NCI-H146 (cell line): ENCODE data around the gene POLR2H.

Experiments used
- DNase-seq: peaks from one replicate; lab custom pipeline; 2025; lab: John Stamatoyannopoulos, UW

The POLR2H gene

DNA sequence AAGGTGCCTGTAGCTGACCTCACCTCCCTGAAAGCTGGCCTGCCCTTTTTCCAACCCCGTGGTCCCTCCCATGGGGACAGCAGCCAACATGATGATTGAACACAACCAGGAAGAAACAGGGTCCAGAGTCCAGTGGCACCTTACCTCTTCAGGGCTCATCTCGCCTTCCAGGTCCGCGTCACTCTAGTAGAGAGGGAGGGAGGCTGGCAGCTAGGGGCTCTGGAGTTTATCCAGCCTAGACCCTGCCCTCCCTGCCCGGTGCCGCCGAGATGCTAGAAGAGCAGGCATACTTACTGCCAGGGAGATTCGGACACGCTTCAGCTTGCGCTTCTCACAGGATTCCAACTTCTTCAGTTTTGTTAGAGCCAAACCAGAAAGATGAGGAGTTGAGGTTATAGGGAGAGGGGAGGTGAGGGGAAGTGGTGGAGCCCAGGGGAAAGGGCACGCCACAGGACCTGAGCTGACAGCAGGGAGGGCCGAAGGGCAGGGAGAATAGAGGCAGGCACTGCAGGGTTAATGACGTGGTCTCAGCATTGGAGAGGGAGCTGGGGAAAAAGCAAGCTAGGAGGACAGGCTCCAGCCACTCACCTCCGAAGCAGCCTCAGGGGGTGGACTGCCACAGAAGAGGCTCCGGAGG lies 9.2 kb upstream of the POLR2H start:
- no peak for DNase-seq

DNA sequence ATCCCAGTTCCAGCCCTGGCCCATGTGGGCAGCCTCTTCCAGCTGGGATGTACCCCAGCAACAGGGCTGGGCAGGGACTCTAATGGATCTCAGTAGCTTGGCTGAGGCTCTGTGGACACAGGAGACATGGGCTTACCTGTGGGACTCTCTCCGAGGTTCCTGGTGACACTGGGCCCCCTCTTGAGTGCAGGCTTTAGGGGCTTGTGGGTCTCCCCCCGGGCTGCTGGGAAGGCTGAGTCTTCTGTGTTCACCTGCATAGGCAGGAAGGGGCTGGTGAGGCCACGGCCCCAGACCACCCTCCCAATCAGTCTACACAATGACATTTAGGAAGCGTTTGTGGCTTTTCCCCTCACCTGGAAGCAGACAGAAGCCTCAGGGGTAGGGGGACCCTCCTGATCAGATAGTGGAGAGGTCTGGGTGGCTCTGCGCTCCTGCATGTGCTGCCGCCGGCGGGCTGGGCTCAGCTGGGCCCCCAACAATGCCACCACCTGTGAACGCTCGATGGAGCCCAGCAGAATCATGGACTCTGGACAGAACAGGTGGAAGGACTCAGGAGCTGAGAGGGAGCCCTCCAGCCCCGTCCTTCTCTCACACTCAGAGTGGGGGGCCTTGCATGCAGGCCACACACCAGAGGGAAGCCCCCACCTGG lies 8.5 kb upstream of the POLR2H start:
- DNase-seq, result no peak

DNA sequence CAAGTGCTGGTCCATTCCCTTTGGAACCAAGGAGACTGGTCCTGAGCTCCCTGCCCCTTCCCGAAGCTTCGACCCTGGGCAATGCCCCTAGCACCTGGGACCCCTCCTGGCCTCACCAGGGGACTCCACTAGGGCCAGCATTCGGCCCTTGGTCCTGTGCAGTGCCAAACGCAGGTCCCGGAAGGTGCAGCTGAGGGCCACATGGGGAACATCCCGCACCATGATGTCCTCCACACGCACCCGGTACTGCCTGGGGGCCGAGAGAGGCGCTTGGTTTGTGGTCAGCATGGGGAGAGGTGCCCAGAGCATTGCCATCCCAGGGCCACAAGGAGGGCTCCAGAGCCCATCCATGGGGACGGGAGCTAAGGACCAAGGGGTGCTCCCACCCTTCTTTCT lies 8.0 kb upstream of the POLR2H start:
- DNase-seq, result no peak

DNA sequence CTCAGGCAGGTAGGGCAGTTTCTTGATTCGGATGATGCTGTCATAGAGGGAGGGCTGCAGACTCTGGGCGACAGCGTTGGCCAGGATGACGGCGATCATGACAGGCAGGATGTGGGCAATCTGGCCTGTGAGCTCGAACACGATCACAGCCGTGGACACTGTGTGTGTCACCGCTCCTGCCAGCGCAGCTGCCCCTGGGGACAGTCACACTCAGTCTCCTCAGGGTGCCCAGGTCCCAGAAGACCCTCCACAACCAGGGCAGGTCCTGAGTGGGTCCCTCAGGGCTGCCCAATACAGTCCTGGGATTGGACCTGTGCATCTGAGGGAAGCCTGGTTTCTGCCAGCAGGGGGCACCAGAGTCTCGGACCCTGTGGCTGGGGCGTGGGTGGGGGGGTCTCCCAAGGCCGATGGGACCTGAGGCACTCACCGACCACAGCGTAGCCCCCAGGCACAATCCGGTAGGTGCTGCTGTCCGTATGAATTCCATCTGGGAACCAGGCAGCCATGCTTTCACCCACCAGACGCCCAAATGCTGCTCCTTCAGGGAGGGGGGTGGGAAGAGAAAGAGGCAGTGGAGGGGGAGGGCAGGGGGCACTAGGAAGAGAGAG lies 7.3 kb upstream of the POLR2H start:
- peak; percentile 35 for DNase-seq

DNA sequence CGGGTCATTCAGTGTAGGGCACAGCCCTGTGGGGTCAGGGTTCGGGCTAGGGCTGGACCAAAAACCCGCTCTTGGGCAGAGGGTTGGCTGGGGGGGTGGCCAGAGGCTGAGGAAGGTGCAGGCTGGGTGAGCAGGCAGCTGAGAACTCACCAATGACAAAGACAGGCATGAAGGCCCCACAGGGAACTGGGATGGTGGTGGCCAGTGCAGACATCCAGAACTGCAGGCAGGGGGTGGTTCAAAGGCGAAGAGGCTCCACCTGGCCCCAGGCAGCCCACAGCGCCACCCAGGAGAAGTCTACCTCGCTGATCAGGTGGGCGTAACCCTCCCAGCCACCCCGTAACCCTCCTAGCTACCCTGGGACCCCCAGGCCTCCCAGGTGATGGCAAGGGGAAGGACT lies 6.8 kb upstream of the POLR2H start:
- no peak for DNase-seq

DNA sequence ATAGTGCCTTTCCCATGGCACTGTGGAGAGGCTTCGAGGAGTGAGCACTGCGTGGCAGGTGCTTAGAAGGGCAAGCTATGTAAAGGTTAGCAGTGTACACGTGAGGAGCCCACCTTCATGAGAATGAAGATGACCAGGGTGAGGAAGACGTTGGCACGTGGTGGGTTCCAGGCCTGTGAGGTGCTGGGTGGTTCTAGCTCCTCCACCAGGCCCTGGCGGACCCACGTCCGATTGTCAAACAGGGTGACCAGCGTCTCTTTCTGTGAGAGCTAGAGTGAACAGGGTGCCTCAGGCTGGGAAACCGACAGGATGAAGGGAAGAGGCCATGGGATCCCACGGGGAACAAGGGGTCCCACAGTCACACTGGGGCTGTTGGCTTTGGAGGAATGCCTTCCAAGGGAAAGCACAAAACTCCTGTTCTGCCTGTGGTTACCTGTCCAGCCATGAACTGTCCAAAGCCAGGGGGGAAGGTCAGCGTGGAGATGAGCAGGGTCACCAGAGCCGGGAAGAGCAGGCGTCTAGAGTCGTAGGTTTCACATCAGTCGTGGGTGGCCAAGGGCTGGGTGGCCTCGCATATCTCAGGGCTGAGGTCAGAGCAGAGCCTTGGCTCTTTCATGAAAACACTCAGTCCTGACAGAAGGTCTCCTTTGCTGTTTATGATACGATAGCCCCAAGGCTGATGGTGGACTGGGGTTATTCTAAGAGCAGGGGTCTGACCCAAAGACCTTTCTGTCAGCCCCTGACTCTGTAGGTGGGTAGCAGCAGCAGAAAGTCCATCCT lies 6.1 kb upstream of the POLR2H start:
- DNase-seq, result no peak

DNA sequence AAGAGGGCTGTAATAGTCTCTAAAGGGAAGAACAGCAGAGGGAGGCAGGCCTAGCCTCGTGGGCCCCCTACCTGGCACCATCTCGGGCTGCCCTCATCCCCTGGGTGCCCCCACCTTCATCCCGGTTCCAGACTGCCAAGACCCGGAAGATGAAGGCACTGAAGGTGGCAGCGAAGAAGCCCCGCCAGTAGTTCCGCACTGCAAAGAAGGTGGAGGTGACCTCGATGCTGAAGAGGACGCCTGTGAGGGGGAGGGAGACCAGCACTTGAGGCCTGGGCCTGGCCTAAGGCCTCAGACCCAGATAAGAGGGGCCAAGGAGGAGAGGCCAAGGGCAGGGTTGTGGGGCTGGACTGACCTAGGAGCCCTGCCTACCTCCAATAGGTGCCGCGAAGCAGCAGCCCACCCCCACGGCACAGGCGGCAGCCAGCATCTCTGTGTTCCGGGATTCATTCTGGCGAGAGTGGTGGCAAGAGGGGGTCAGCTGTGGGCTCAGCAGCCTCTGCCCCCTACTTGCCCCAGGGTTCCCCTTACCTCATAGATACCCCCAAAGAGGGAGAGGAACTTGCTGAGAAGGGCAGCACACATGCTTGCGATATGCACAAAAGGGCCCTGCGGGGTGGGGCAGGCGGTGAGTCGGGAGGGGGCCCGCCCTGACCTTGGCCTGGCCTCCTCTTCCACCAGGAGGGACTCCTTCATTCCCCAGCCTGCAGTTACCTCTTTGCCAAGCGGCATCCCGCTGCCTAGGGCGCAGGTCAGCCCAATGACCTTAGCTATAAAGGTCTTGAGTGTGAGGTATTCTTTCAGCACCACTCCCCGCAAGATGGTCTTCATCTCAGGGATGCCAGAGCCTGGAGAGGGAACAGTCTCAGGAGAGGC lies 4.0 kb upstream of the POLR2H start:
- DNase-seq, result no peak

DNA sequence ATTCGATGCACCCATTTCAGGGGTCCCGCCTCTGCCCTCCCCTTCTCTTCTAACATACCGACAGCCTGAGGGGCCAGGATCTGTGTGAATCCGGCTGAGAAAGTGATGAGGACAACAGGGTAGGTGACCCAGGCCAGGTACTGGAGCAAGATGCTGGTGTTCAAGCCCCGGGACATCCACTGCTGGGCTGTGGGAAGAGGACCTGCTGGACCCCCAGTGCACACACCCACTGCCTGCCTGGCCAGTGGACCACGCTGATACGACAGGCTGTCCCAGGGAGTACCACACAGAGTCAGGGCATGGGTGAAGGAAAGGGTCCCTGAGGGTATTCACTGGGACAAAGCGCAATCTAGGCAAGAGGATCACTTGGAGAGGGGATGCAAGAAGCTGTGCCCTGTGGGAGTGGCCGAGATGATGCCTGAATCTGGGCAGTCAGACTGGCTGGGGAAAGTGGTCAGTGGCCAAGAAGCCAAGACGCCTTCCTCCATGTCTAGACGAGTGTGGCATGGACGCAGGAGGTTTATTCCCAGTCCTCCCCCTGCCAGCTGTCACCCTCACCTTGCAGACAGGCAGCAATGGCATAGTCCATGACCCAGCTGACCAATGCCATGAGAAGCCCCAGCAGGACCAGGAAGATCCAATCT lies 3.3 kb upstream of the POLR2H start:
- DNase-seq, result no peak

DNA sequence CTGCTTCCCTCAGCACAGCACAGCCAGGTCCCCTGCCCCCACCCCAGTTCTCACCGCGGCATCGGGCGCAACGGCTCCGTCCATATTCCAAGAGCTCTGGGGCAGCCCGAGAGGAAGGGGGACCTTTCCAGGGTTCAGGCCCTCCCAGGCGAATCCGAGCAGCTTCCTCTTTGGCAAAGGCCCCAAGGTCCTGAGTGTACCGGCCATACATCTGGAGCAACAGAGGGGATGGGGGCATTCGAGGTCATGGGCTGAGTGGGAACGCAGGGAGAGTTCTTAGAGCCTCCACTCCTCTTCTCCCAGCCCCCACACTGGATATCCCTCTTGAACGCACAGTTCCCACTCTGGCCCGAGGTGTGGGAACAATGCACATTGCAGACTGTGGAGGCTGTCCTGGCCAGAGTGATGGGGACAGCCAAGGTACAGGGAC lies 2.6 kb upstream of the POLR2H start:
- no peak for DNase-seq

DNA sequence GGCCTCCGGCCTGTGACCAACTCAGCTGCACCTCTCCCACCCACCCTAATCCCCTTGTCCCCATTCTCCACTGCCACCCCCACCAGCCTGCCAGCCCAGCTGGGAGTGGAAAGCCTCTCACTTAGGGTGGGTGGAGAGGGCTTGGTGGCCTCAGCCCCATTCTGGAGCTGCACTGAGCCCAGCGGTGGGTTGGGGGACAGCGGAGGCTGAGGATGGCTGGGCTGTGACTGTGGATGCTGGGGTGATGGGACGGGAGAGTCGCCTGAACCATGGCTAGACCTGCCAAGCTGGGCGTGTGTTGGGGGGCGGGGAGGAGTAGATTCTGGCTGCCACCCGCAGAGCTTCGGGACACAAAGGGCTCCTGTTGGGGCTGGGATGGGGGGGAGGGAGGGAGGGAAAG lies 1.9 kb upstream of the POLR2H start:
- no peak for DNase-seq

DNA sequence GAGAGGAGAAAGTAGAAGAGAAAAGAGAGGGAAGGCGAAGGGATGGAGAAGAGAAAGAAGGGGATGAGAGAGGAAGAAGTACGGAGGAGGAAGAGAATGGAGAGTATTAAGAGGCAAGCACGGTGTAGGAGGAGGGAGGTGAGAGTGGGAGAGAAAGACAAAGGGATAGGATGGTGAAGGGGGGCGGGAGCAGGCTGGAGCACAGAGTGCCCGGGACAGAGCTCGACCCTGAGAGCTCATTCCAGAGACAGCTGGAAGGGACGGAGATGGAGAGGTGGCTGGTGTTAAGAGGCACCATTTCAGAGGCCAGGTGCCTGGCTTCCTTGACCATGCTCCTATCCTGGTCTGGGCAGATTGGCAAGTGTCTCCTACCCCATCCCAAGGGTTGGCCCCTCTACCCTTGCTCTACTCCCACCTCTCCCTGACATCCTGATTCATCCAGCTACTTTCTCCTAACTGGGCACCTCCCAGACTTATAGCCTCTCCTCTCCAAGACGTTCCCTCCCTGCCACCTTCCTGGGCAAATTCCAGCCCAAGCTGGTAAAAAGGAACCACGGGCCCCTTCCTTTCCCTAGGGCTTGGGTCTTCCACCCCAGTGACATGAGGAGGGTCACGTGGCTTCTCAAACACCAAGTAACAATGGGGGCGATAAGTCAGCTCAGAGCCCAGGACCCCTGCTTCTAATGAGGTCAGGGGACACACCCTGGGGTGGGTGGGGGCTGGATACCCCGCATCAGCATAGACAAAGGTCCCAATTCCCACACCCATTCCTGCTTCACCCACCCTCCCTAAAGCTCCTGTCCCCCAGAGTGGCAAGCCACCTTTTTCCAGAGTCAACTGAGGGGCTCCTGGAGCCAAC lies 1.2 kb upstream of the POLR2H start:
- no peak for DNase-seq

DNA sequence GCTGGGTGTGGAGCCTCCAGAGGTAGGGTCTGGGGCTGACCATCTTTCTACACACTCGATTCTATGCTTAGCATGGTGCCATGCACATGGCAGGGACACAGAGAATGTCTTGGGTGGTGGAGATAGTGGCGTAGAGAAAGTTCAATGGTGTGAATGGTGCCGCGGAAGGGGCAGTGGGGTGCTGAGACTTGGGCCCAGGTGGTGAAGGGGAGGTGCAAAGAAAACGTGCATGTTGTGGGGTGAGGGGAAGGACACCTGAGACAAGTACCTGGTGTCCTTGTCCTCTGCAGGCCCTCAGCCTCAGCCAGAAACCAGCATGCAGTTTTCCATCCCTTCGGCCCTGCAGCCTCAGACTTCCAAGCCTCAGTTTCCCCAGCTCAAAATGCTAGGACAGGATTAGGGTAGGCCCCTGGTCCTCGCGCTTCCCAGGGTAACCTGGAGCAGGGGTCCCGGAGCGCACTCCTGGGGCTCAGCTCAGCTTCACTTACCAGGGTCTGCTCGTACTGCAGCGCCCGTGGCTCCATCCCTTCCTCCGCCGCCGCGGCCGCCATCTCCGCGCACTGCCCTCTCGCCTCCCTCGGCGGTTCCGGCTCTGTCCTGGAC lies 480 bp upstream of the POLR2H start:
- DNase-seq, result peak; percentile 43

DNA sequence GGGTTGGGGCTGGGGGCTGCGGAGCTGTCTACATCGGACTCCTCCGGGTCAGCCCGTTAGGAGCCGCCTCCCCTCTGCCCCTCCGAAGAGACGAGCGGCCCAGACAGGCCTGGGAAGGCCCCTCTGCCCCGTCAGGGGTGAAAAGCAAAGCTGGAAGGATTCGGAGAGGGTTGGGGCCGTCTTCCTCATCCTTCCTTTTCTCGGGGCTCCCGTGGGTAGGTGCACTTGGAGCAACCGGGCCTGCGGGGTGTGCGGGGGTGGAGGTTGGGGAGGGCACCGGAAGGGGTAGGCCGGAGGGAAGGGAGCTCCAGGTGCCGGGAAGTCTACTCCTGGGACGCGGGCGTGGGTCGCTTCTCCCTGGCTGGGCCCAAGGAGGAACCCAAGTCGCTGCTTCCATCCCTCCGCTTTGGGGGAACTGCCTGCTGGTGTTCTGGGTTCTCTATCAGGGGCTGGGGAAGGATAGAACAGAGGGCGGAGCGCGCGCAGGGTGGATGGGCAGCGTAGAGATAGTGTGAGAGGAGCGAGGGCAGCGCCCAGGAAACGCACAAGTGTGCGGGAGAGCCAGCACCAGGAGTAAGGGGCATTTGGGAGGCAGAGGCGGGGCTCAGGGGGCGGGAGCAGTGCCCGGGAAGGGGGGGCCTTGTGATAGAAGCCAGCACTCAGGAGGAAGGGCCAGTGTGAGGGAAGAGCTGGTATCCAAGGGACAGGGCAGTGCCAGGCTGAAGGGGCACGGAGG lies 590 bp downstream of the POLR2H start:
- DNase-seq, result peak; percentile 92

DNA sequence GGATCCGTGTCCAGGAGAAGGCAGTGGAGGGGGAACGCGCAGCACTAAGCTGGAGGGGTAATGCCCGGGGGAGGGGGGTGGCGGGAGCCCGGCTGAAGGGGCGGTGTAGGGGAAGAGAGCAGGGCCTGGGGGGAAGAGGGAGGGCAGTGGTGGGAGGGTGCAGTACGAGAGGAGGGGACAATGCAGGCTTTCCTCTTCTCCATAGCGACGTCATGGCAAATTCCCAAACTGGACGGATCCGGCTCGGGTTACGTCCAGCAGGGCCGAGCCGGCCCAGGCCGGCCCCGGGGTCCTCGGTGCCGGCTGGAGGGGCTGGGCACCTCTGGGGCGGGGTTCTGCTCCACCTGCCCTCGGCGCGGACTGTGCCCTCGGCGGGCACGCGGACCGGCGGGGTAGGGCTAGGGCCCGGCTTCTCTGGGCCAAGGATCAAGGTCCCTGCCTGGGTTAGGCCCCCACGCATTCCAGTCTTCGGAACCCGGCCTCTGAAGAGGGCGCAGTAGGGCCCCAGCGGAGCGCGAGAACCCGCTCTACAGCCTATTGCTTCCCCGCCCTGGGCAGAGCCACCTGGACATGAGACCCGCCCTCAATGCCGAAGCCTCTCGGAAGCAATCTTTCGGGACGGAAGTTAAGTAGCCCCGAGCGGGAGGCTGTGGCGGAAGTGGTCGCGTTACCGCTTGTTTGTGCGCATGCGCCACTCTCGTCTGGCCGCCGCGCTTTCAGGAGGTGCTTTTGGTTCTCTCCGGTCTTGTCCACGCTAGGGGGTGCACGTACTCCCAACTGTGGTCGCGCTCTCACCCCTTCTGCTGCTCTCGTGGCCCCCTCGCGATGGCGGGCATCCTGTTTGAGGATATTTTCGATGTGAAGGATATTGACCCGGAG lies 1.4 kb downstream of the POLR2H start:
- peak; percentile 100 for DNase-seq

DNA sequence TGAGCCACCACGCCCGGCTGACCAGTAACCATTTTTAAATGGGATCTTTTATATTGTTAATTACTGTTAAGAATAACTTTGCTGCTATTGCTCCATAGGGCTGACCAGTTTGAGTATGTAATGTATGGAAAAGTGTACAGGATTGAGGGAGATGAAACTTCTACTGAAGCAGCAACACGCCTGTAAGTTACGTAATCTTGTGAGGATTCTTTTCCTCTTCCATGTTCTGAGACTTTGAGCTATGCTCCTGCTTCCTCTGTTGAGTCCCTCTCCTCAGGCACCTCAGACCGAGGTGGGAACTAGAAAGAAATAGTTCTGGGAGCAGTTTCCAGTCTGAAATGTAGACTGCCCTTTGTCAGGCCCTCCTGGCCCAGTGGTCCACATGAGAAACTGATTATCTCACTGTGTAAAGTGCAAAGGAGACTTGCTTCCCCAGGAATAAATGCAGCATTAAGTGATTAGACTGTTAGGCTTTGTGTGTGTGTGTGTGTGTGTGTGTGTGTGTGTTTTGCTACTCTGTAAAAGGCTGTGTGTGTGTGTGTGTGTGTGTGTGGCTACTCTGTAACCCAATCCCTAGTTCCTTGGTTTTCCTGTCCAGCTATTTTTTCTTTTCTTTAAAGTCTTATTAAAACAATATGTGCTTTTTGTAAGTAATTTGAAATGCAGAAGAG lies 5.2 kb downstream of the POLR2H start:
- DNase-seq, result no peak

DNA sequence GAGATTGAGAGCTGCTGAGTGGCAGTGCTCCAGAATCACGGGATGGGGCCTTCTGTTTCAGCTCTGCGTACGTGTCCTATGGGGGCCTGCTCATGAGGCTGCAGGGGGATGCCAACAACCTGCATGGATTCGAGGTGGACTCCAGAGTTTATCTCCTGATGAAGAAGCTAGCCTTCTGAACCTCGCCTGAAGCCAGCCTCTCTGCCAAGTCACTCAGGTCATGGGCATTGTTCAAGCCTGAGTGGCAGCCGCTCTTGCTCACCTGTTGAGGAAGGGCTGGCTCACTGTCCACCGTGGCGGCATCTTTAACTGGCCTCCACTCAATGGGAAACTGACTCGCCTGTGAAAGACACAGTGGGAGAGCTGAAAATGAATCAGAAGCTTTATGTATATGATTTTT lies 6.6 kb downstream of the POLR2H start:
- no peak for DNase-seq

DNA sequence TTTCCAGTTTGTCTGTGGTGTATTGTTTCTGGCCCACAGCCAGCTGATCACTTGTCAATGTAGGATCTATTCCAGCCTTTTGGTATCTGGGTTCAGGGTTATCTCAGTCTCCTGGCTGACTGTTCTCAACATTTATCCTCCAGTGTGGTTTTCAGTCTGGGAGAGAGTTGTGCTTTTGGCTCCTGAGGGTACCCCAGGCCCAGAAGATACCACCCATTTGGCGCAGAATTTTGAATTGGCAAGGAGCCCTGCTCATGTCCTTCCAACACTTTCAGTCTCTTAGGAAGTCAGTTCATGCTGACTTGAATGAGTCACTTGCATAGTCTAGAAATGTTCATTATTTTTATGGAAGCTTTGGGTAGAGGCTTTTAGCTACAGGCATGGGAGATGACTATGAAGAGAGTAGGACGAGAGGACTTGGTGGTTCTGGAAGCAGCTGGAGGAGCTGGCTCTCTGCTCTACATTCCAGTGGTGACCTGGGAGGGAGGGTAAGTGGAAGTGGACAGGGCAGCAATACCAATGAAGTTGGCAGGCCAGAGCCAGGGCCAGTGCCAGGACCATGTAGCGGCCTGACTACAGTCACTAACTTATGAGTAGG lies 7.2 kb downstream of the POLR2H start:
- no peak for DNase-seq
